HepG2 (cell line): ENCODE results near the gene ANAPC10.

ENCODE experiments used
- ETV6 ChIP-seq: sonication (generic); formaldehyde crosslinking; conservative IDR thresholded peaks from 2 replicates; pipeline ENCODE4 v1.4.0; 2020; ENCODE audit warnings: missing genetic modification reagents
- HNRNPUL1 ChIP-seq: fragments of 200-400 bp; formaldehyde crosslinking; IDR thresholded peaks from 2 replicates; pipeline ENCODE4 v1.6.1; 2017; ENCODE audit warnings: low read depth, mild to moderate bottlenecking, low read length, moderate library complexity
- LCORL ChIP-seq, 2 experiments: fragments of 450-650 bp in 1 of 2; sonication (generic) in 1 of 2; formaldehyde crosslinking in 1 of 2; IDR thresholded peaks; 2 replicates each; pipeline versions ENCODE4 v1.5.0 to v1.6.1; 2017 to 2020; ENCODE audit warnings: antibody characterized with exemption in 1 of 2, missing genetic modification reagents in 1 of 2
- SP1 ChIP-seq, 2 experiments: fragments of 450-650 bp in 1 of 2; sonication (generic) in 1 of 2; formaldehyde crosslinking in 1 of 2; IDR thresholded peaks; 2 replicates each; pipeline versions ENCODE4 v1.4.0 to v1.6.1; 2016 to 2020; ENCODE audit warnings: missing genetic modification reagents in 1 of 2
- TCF7L2 ChIP-seq: IDR thresholded peaks from 2 replicates; pipeline ENCODE4 v1.6.1; 2011; ENCODE audit warnings: mild to moderate bottlenecking, low read depth, low read length, moderate library complexity
- YY1 ChIP-seq: IDR thresholded peaks from 2 replicates; pipeline ENCODE4 v1.6.1; 2011; ENCODE audit warnings: low read length, low read depth, moderate library complexity, mild to moderate bottlenecking; ENCODE audit not compliant: insufficient read depth, insufficient replicate concordance
- ZNF124 ChIP-seq: sonication (generic); formaldehyde crosslinking; IDR thresholded peaks from 2 replicates; pipeline ENCODE4 v1.4.0; 2020; ENCODE audit warnings: missing genetic modification reagents
- ZNF274 ChIP-seq: sonication (generic); formaldehyde crosslinking; IDR thresholded peaks from 2 replicates; pipeline ENCODE4 v1.5.1; 2020; ENCODE audit warnings: mild to moderate bottlenecking, missing genetic modification reagents
- ZNF629 ChIP-seq: sonication (generic); formaldehyde crosslinking; conservative IDR thresholded peaks from 2 replicates; pipeline ENCODE4 v1.5.0; 2020; ENCODE audit warnings: missing genetic modification reagents
- TF ChIP-seq, protein P1 (sequence below): sonication (generic); formaldehyde crosslinking; IDR thresholded peaks from 2 replicates; pipeline ENCODE4 v1.5.0; 2020; ENCODE audit warnings: mild to moderate bottlenecking, missing genetic modification reagents, moderate library complexity
- TF ChIP-seq, protein P2 (sequence below): sonication (generic); formaldehyde crosslinking; IDR thresholded peaks from 2 replicates; pipeline ENCODE4 v1.4.0; 2020; ENCODE audit warnings: missing genetic modification reagents
- TF ChIP-seq, protein P3 (sequence below): sonication (generic); formaldehyde crosslinking; IDR thresholded peaks from 2 replicates; pipeline ENCODE4 v1.5.0; 2020; ENCODE audit warnings: missing genetic modification reagents
- TF ChIP-seq, protein P4 (sequence below): sonication (generic); formaldehyde crosslinking; conservative IDR thresholded peaks from 2 replicates; pipeline ENCODE4 v1.5.0; 2020; ENCODE audit warnings: missing genetic modification reagents

DNA sequence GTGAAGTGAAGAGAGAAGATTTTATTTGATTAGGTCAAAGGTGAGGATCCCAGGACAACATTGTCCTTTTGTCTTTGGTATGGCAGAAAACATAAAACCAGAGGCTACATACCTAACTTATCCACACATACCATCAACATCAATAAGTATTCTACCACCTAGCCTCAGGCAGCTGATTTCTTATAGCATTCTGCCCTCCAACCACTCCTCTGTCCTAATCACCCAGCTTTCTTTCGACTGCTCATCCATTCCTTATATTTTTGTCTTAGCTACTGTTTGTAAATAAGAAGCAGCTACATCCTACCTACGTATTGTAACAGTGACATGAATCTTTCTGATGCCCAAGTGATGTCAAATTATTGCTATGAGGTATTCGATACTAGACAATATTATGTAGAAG lies 129.4 kb downstream of the ANAPC10 start:
- no peak for TF ChIP-seq YY1
- TF ChIP-seq ZNF124 (CRISPR knock-in tag), result no peak
- no peak for TF ChIP-seq LCORL (IDR thresholded peaks at IDR 0.05)
- no peak for TF ChIP-seq LCORL (CRISPR knock-in tag; IDR thresholded peaks at IDR 0.05)
- TF ChIP-seq ETV6 (CRISPR knock-in tag), result no peak
- TF ChIP-seq ZNF629 (CRISPR knock-in tag), result no peak
- TF ChIP-seq, protein P1, sequence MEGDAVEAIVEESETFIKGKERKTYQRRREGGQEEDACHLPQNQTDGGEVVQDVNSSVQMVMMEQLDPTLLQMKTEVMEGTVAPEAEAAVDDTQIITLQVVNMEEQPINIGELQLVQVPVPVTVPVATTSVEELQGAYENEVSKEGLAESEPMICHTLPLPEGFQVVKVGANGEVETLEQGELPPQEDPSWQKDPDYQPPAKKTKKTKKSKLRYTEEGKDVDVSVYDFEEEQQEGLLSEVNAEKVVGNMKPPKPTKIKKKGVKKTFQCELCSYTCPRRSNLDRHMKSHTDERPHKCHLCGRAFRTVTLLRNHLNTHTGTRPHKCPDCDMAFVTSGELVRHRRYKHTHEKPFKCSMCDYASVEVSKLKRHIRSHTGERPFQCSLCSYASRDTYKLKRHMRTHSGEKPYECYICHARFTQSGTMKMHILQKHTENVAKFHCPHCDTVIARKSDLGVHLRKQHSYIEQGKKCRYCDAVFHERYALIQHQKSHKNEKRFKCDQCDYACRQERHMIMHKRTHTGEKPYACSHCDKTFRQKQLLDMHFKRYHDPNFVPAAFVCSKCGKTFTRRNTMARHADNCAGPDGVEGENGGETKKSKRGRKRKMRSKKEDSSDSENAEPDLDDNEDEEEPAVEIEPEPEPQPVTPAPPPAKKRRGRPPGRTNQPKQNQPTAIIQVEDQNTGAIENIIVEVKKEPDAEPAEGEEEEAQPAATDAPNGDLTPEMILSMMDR, result no peak
- TF ChIP-seq ZNF274 (CRISPR knock-in tag), result no peak
- TF ChIP-seq HNRNPUL1, result no peak
- TF ChIP-seq, protein P2, sequence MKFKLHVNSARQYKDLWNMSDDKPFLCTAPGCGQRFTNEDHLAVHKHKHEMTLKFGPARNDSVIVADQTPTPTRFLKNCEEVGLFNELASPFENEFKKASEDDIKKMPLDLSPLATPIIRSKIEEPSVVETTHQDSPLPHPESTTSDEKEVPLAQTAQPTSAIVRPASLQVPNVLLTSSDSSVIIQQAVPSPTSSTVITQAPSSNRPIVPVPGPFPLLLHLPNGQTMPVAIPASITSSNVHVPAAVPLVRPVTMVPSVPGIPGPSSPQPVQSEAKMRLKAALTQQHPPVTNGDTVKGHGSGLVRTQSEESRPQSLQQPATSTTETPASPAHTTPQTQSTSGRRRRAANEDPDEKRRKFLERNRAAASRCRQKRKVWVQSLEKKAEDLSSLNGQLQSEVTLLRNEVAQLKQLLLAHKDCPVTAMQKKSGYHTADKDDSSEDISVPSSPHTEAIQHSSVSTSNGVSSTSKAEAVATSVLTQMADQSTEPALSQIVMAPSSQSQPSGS (CRISPR knock-in tag), result no peak
- TF ChIP-seq SP1 (IDR thresholded peaks at IDR 0.05), result no peak
- no peak for TF ChIP-seq SP1 (CRISPR knock-in tag; IDR thresholded peaks at IDR 0.05)
- TF ChIP-seq, protein P3, sequence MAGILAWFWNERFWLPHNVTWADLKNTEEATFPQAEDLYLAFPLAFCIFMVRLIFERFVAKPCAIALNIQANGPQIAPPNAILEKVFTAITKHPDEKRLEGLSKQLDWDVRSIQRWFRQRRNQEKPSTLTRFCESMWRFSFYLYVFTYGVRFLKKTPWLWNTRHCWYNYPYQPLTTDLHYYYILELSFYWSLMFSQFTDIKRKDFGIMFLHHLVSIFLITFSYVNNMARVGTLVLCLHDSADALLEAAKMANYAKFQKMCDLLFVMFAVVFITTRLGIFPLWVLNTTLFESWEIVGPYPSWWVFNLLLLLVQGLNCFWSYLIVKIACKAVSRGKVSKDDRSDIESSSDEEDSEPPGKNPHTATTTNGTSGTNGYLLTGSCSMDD (CRISPR knock-in tag), result no peak
- TF ChIP-seq TCF7L2, result no peak
- TF ChIP-seq, protein P4, sequence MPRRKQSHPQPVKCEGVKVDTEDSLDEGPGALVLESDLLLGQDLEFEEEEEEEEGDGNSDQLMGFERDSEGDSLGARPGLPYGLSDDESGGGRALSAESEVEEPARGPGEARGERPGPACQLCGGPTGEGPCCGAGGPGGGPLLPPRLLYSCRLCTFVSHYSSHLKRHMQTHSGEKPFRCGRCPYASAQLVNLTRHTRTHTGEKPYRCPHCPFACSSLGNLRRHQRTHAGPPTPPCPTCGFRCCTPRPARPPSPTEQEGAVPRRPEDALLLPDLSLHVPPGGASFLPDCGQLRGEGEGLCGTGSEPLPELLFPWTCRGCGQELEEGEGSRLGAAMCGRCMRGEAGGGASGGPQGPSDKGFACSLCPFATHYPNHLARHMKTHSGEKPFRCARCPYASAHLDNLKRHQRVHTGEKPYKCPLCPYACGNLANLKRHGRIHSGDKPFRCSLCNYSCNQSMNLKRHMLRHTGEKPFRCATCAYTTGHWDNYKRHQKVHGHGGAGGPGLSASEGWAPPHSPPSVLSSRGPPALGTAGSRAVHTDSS (CRISPR knock-in tag), result no peak
